ENCODE data around the gene MDC1. TPM values are rescaled to one million over a fixed set of nuclear protein-coding genes. Genes with fewer than 3 reads are reported as not detected.
A peak's percentile ranks its signal among the peaks of the same experiment; 100 is the strongest.

The MDC1 gene
- total and polyA plus RNA-seq, 2 of the 13 experiments (the other 11 are each of a cell fraction or from before 2014, with no cell fraction given): 8.4 to 14.0 TPM

GRCh38 chr6:30696432-30696831 lies 20.6 kb downstream of the MDC1 start (continued):
- TF ChIP-seq NFKBIZ (CRISPR knock-in tag; IDR thresholded peaks at IDR 0.05): no peak
- TF ChIP-seq MAFK (conservative IDR thresholded peaks at IDR 0.05 in 1 of 2, IDR thresholded peaks at IDR 0.05 in 1 of 2; ENCODE audit: low read length in 2 of 2): no peak
- TF ChIP-seq ZBTB2 (CRISPR knock-in tag; IDR thresholded peaks at IDR 0.05; ENCODE audit: low read depth): no peak
- no peak for TF ChIP-seq POLR2AphosphoS5 (IDR thresholded peaks at IDR 0.05; ENCODE audit: low read depth, low read length)
- TF ChIP-seq ZNF12 (CRISPR knock-in tag; IDR thresholded peaks at IDR 0.05): no peak

GRCh38 chr6:30691208-30691847 lies 25.8 kb downstream of the MDC1 start:
- BruUV-seq (replicated peaks): TSS peak; percentile 70
- peak overlapping the region; percentile 27 for H3K27ac ChIP-seq (ENCODE audit: extremely low read length, insufficient read depth, low read length)
- H3K4me2 ChIP-seq (ENCODE audit: low read depth, low read length): peak overlapping the region; percentile 83
- TF ChIP-seq HMG20A (CRISPR knock-in tag; IDR thresholded peaks at IDR 0.05; ENCODE audit: borderline replicate concordance): no peak; the same call in 1 of the 2 replicates
- TF ChIP-seq PRDM4 (CRISPR knock-in tag; IDR thresholded peaks at IDR 0.05; ENCODE audit: borderline replicate concordance): no peak
- TF ChIP-seq YEATS4 (CRISPR knock-in tag; IDR thresholded peaks at IDR 0.05; ENCODE audit: borderline replicate concordance): no peak
- 0 out of 2 replicates have a peak, but pooled peaks have one; percentile 27 for TF ChIP-seq ZNF17 (CRISPR knock-in tag; IDR thresholded peaks at IDR 0.05)
- peak; percentile 59; the same call in 1 of the 2 replicates for TF ChIP-seq ZSCAN30 (CRISPR knock-in tag; IDR thresholded peaks at IDR 0.05)
- no peak for TF ChIP-seq LCORL (IDR thresholded peaks at IDR 0.05)
- TF ChIP-seq LCORL (CRISPR knock-in tag; IDR thresholded peaks at IDR 0.05): peak; percentile 6; the same call in 1 of the 2 replicates
- no peak for TF ChIP-seq CREM (IDR thresholded peaks at IDR 0.05)
- no peak for TF ChIP-seq CREM (CRISPR knock-in tag; IDR thresholded peaks at IDR 0.05)
- TF ChIP-seq ZNF773 (CRISPR knock-in tag; IDR thresholded peaks at IDR 0.05; ENCODE audit: borderline replicate concordance): no peak
- peak; percentile 31; the same call in 1 of the 2 replicates for TF ChIP-seq ZSCAN12 (CRISPR knock-in tag; IDR thresholded peaks at IDR 0.05)
- 0 out of 2 replicates have a peak, but pooled peaks have one; percentile 11 for TF ChIP-seq IRF2 (CRISPR knock-in tag; IDR thresholded peaks at IDR 0.05)
- no peak for TF ChIP-seq ZFP82 (CRISPR knock-in tag; IDR thresholded peaks at IDR 0.05; ENCODE audit: borderline replicate concordance)
- 0 out of 2 replicates have a peak, but pooled peaks have one; percentile 66 for TF ChIP-seq ZNF30 (CRISPR knock-in tag; IDR thresholded peaks at IDR 0.05)
- TF ChIP-seq ZNF772 (CRISPR knock-in tag; IDR thresholded peaks at IDR 0.05): no peak; the same call in 1 of the 2 replicates

More at GRCh38 chr6:30691208-30691847, 25.8 kb downstream of the MDC1 start:
- no peaks in the 10 kb centered on the region for H4K20me1 ChIP-seq (ENCODE audit: insufficient read depth, low read length)
- ChIA-PET POLR2A (interaction anchor here (0.7 to 3.4 kb wide), 23 partner anchors 9 to 192 kb away, joined by 3 to 50 read pairs (median 4); partner anchors contain the start of genes DDR1, DHX16, IER3 and MDC1), CTCF (ENCODE audit: low intra/inter-chr PET ratio, low total read pairs) (interaction anchor here (1.1 kb wide), 1 partner anchor 31 kb away, joined by 3 read pairs; no protein-coding TSS in a partner anchor)
- H3K36me3 ChIP-seq (replicated peaks in 1 of 2; ENCODE audit: control insufficient read depth in 1 of 2, insufficient read depth in 2 of 2, low read length in 2 of 2): no peaks in the 10 kb centered on the region
- ATAC-seq (no peak), FAIRE-seq (no peak), DNase-seq (ENCODE audit: low spot score) (no peak)
- peak overlapping the region; percentile 13 for H2AFZ ChIP-seq (ENCODE audit: low read length)
- no peaks in the 10 kb centered on the region for H3K27me3 ChIP-seq (ENCODE audit: control insufficient read depth in 1 of 2, insufficient read depth in 2 of 2, low read length in 2 of 2)
- H3K9me3 ChIP-seq (ENCODE audit: low read length): no peaks in the 10 kb centered on the region
- H3K4me1 ChIP-seq (ENCODE audit: insufficient read depth, low read length): peaks cover 57% of the 10 kb centered on the region
- H3K9ac ChIP-seq (ENCODE audit: insufficient read depth, low read depth, low read length): peak overlapping the region; percentile 50; the same call in 1 of the 2 replicates
- 9% methylated on average over 8 of the region's 8 CpGs for WGBS (ENCODE audit: low lambda C conversion rate)
- H3K79me2 ChIP-seq (ENCODE audit: insufficient read depth, low read length): no peaks in the 10 kb centered on the region
- in situ Hi-C loops (cut with HindIII; ENCODE audit: extremely low pct_ligation_motif_present, low pct_unique_long_range_greater_than_20kb) (loop anchor here (25.0 kb wide), 1 partner anchor 396 kb away; no protein-coding TSS in a partner anchor), intact Hi-C loops (cut with micrococcal nuclease; ENCODE audit: unreplicated experiment) (loop anchor here (1.0 kb wide), 1 partner anchor 29 kb away; the partner anchor contains the start of gene TUBB)
- peak overlapping the region; percentile 84 to 89 (median 87) for H3K4me3 ChIP-seq (replicated peaks in 1 of 3; ENCODE audit: insufficient read depth in 1 of 3, low read depth in 2 of 3, low read length in 3 of 3)

All from HepG2 (cell line).